ENCODE results near the gene RNF128.
A peak's percentile ranks its signal among the peaks of the same experiment; 100 is the strongest.
"Not testable (repeated sequence)": the region's sequence is repeated elsewhere in the genome, so short reads cannot be mapped to it uniquely, and the experiment has no call there.

The RNF128 gene

DNA sequence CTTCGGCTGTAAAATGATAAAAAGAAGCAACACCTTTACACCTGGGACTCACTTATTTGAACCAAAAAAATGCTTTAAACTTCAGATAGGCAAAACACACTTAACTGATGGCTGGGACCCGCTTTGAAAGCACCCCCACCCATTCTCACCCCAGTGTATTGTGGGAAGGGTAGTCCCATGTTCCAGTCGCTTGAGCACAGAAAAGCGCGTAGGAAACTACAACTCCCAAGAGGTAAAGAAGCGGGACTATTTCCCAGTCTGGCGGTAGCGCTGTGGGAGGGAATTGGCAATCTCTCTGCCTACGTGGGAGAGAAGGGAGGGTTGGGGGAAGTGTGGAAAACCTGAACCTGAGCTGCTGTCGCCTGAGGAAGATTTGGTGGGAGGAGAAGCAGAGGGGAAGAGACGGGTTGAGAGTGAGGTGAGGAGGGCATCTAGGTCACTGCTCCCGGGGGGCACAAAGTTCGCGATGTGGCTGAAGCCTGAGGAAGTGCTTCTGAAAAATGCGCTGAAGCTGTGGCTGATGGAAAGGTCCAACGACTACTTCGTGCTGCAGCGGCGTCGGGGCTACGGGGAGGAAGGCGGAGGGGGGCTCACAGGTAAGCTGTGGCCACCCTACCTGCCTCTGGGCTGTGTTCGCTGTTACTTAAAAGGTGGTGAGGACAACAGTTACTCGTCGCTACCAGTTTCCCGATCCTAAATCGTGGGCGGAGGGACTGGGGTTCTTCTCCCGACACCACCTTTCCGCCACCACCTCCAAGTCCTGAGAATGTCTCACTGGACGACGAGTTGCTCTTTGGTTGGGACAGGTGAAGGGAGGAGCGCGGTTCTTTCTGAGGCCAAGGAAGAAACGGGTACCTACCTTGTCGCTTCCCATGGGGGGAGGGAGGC, 76.1 kb downstream of the RNF128 start, which contains the start of gene TBC1D8B:
TBC1D8B (plus strand) TSS at position 286 of the 888 bp plus-strand sequence; CDS start at position 467, 181 bp downstream.
- Histone ChIP-seq H2AFZ (ENCODE audit: low read length) (peak within 1 kb of the TSS; percentile 81), H3K4me1 (ENCODE audit: low read length) (no peaks in the 10 kb centered on the region), H3K27me3 (replicated peaks; ENCODE audit: insufficient read depth, low read length) (no peaks in the 10 kb centered on the region), H3K9me2 (replicated peaks; ENCODE audit: insufficient read depth, low read length) (no peaks in the 10 kb centered on the region), H4K20me1 (ENCODE audit: insufficient read depth, low read length) (no peaks in the 10 kb centered on the region), H3K4me3 (ENCODE audit: low read length) (peak within 1 kb of the TSS; percentile 82), H3K9ac (ENCODE audit: low read length) (peak within 1 kb of the TSS; percentile 46; the same call in 1 of the 2 replicates), H3K79me2 (ENCODE audit: low read length) (no peaks in the 10 kb centered on the region), H3K4me2 (ENCODE audit: low read depth, low read length) (peak within 1 kb of the TSS; percentile 68), H3K9me3 (replicated peaks; ENCODE audit: insufficient read depth, low read length) (no peaks in the 10 kb centered on the region), H3K27ac (ENCODE audit: low read length) (no peak within 1 kb of the TSS), H3K36me3 (replicated peaks; ENCODE audit: insufficient read depth, low read length) (no peaks in the 10 kb centered on the region), H3F3A (ENCODE audit: insufficient read depth, low read length) (no peaks in the 10 kb centered on the region)
- TF ChIP-seq EZH2 (optimal IDR thresholded peaks at IDR 0.05; ENCODE audit: low read depth, low read length) (no peak), EZH2phosphoT487 (IDR thresholded peaks at IDR 0.05; ENCODE audit: low read length) (no peak)
- TF ChIP-seq, protein P1, sequence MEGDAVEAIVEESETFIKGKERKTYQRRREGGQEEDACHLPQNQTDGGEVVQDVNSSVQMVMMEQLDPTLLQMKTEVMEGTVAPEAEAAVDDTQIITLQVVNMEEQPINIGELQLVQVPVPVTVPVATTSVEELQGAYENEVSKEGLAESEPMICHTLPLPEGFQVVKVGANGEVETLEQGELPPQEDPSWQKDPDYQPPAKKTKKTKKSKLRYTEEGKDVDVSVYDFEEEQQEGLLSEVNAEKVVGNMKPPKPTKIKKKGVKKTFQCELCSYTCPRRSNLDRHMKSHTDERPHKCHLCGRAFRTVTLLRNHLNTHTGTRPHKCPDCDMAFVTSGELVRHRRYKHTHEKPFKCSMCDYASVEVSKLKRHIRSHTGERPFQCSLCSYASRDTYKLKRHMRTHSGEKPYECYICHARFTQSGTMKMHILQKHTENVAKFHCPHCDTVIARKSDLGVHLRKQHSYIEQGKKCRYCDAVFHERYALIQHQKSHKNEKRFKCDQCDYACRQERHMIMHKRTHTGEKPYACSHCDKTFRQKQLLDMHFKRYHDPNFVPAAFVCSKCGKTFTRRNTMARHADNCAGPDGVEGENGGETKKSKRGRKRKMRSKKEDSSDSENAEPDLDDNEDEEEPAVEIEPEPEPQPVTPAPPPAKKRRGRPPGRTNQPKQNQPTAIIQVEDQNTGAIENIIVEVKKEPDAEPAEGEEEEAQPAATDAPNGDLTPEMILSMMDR (IDR thresholded peaks at IDR 0.05; ENCODE audit: low read length) = no peak
- DNase-seq = peak; percentile 59

DNA sequence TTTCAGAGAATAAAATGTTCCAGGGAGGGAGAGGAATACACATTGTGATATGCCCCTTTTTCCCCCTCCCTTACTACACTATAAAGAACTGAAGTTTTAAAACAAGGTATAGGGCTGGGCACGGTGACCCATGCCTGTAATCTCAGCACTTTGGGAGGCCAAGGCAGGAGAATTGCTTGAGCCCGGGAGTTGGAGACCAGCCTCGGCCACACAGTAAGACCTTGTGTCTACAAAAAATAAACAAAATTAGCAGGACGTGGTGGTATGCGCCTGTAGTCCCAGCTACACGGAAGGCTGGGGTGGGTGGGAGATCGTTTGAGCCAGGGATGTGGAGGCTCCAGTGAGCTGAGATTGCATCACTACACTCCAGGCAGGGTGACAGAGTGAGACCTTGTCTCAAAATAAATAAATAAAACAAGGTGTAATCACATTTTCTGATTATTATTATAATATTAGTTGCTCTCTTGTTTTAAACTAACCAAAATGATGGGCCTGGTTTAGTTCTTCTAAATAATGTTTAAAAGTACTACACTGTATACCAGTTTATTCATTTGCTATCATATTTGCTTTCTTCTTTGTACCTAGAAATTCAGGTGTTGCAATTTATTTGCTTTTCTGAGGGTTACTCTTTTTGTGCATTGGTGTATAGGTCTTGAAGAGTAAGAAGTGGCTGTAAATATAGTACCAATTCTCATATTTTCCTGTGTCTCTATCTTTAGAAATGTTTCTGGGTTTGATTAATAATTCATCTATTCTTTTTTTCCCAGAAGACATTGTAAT, 84.8 kb downstream of the RNF128 start:
- Histone ChIP-seq H3K4me1 (ENCODE audit: low read length) (no peaks in the 10 kb centered on the region), H3K9me2 (replicated peaks; ENCODE audit: insufficient read depth, low read length) (no peaks in the 10 kb centered on the region), H3K4me3 (ENCODE audit: low read length) (no peak overlapping the region), H3K79me2 (ENCODE audit: low read length) (no peaks in the 10 kb centered on the region), H2AFZ (ENCODE audit: low read length) (no peak overlapping the region), H4K20me1 (ENCODE audit: insufficient read depth, low read length) (no peaks in the 10 kb centered on the region), H3F3A (ENCODE audit: insufficient read depth, low read length) (no peaks in the 10 kb centered on the region), H3K9ac (ENCODE audit: low read length) (no peak overlapping the region), H3K36me3 (replicated peaks; ENCODE audit: insufficient read depth, low read length) (no peaks in the 10 kb centered on the region), H3K27ac (ENCODE audit: low read length) (no peak overlapping the region), H3K9me3 (replicated peaks; ENCODE audit: insufficient read depth, low read length) (no peaks in the 10 kb centered on the region), H3K4me2 (ENCODE audit: low read depth, low read length) (no peak overlapping the region), H3K27me3 (replicated peaks; ENCODE audit: insufficient read depth, low read length) (no peaks in the 10 kb centered on the region)
- no peak for DNase-seq
- no peak for TF ChIP-seq EZH2 (optimal IDR thresholded peaks at IDR 0.05; ENCODE audit: low read depth, low read length)

DNA sequence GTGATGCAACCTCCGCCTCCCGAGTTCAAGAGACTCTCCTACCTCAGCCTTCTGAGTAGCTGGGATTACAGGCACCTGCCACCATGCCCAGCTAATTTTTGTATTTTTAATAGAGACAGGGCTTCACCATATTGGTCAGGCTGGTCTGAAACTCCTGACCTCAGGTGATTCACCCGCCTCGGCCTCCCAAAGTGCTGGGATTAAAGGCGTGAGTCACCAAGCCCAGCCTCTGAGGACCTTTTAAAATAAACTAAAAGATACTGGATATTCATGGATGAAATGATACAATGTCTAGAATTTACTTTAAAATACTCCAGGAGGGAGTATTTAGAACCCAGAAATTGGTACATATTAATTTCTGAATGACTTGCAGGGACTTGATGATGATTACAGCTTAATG, 86.4 kb downstream of the RNF128 start:
- not testable (repeated sequence) for H3K36me3 ChIP-seq (replicated peaks; ENCODE audit: insufficient read depth, low read length); H3K4me2 ChIP-seq (ENCODE audit: low read depth, low read length); H3K4me3 ChIP-seq (ENCODE audit: low read length); H3F3A ChIP-seq (ENCODE audit: insufficient read depth, low read length); H3K4me1 ChIP-seq (ENCODE audit: low read length); H3K27me3 ChIP-seq (replicated peaks; ENCODE audit: insufficient read depth, low read length); H3K9me3 ChIP-seq (replicated peaks; ENCODE audit: insufficient read depth, low read length); H3K9me2 ChIP-seq (replicated peaks; ENCODE audit: insufficient read depth, low read length); H4K20me1 ChIP-seq (ENCODE audit: insufficient read depth, low read length); H3K9ac ChIP-seq (ENCODE audit: low read length); H2AFZ ChIP-seq (ENCODE audit: low read length); DNase-seq; H3K27ac ChIP-seq (ENCODE audit: low read length); H3K79me2 ChIP-seq (ENCODE audit: low read length)

DNA sequence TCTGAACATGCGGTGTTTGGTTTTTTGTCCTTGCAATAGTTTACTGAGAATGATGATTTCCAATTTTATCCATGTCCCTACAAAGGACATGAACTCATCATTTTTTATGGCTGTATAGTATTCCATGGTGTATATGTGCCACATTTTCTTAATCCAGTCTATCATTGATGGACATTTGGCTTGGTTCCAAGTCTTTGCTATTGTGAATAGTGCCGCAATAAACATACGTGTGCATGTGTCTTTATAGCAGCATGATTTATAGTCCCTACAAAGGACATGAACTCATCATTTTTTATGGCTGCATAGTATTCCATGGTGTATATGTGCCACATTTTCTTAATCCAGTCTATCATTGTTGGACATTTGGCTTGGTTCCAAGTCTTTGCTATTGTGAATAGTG, 87.6 kb downstream of the RNF128 start:
- not testable (repeated sequence) for H3K27me3 ChIP-seq (replicated peaks; ENCODE audit: insufficient read depth, low read length); H3K4me3 ChIP-seq (ENCODE audit: low read length); H3K27ac ChIP-seq (ENCODE audit: low read length); DNase-seq; H3K9me2 ChIP-seq (replicated peaks; ENCODE audit: insufficient read depth, low read length); H3K79me2 ChIP-seq (ENCODE audit: low read length); H4K20me1 ChIP-seq (ENCODE audit: insufficient read depth, low read length); H3K9me3 ChIP-seq (replicated peaks; ENCODE audit: insufficient read depth, low read length); H3K36me3 ChIP-seq (replicated peaks; ENCODE audit: insufficient read depth, low read length); H3K4me2 ChIP-seq (ENCODE audit: low read depth, low read length); H3K4me1 ChIP-seq (ENCODE audit: low read length); H3K9ac ChIP-seq (ENCODE audit: low read length); H2AFZ ChIP-seq (ENCODE audit: low read length); H3F3A ChIP-seq (ENCODE audit: insufficient read depth, low read length)

Data from MM.1S (cell line).